Esophagus squamous epithelium (tissue), 4 donors: Measurements from ENCODE around the gene FAM200A.
"Not testable (repeated sequence)": the region's sequence is repeated elsewhere in the genome, so short reads cannot be mapped to it uniquely, and the experiment has no call there.

Experiments
- POLR2A ChIP-seq, 4 donors: fragments of 450-650 bp; IDR thresholded peaks; one replicate each; pipeline ENCODE4 v1.6.1; 2017; ENCODE audit warnings: antibody characterized with exemption in 4 of 4, mild to moderate bottlenecking in 4 of 4, moderate library complexity in 3 of 4
- TF ChIP-seq, protein P1 (sequence below), 6 experiments: fragments of 450-650 bp in 4 of 6; fragments of 200-600 bp in 2 of 6; sonication (generic) in 2 of 6; IDR thresholded peaks; one replicate each; pipeline ENCODE4 v1.5.1; 2016 to 2019; ENCODE audit warnings: antibody characterized with exemption in 6 of 6, mild to moderate bottlenecking in 4 of 6, moderate library complexity in 4 of 6

DNA sequence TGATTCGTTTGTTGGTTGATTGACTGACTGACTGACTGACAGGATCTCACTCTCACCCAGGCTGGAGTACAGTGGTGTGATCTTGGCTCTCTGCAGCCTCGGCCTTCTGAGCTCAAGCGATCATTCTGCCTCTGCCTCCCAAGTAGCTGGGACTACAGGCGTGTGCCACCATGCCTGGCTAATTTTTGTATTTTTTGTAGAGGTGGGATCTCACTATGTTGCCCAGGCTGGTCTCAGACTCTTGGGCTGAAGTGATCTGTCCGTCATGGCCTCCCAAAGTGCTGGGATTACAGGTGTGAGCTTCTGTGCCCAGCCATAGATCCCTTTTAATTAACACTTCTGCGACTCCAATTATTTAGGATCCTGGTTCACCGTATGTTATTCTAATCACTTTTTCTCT, 16.9 kb upstream of the FAM200A start:
- TF ChIP-seq, protein P1, sequence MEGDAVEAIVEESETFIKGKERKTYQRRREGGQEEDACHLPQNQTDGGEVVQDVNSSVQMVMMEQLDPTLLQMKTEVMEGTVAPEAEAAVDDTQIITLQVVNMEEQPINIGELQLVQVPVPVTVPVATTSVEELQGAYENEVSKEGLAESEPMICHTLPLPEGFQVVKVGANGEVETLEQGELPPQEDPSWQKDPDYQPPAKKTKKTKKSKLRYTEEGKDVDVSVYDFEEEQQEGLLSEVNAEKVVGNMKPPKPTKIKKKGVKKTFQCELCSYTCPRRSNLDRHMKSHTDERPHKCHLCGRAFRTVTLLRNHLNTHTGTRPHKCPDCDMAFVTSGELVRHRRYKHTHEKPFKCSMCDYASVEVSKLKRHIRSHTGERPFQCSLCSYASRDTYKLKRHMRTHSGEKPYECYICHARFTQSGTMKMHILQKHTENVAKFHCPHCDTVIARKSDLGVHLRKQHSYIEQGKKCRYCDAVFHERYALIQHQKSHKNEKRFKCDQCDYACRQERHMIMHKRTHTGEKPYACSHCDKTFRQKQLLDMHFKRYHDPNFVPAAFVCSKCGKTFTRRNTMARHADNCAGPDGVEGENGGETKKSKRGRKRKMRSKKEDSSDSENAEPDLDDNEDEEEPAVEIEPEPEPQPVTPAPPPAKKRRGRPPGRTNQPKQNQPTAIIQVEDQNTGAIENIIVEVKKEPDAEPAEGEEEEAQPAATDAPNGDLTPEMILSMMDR (IDR thresholded peaks at IDR 0.05): not testable (repeated sequence)
- not testable (repeated sequence) for TF ChIP-seq POLR2A (IDR thresholded peaks at IDR 0.05)
